Mononuclear cell (primary cell): ENCODE data around the gene CAPG. TPM values are rescaled to one million over a fixed set of nuclear protein-coding genes. Genes with fewer than 3 reads are reported as not detected.
"Not testable (repeated sequence)": the region's sequence is repeated elsewhere in the genome, so short reads cannot be mapped to it uniquely, and the experiment has no call there.

Experiments
- H3K27me3 ChIP-seq: 2 replicates; pipeline ENCODE4 v1.6.0; 2011; ENCODE audit warnings: low read length, control low read depth; ENCODE audit not compliant: insufficient read depth
- H3K4me1 ChIP-seq: 2 replicates; pipeline ENCODE4 v1.5.1; 2011; ENCODE audit warnings: mild to moderate bottlenecking, low read length, control low read depth; ENCODE audit not compliant: insufficient read depth
- H3K4me3 ChIP-seq: 2 replicates; pipeline ENCODE4 v1.5.1; 2011; ENCODE audit warnings: mild to moderate bottlenecking, low read length, moderate library complexity
- H3K9me3 ChIP-seq: 2 replicates; pipeline ENCODE4 v1.5.1; 2011; ENCODE audit warnings: low read depth, mild to moderate bottlenecking, control low read depth, low read length
- total RNA-seq: library from RNA; depleted of rRNA; stranded (reverse); fragments of >200 nt; gene quantifications from one replicate; pipeline ENCODE4 v1.2.3, GENCODE V29; 2012

The CAPG gene
- total RNA-seq, 1 donor: 107 TPM

DNA sequence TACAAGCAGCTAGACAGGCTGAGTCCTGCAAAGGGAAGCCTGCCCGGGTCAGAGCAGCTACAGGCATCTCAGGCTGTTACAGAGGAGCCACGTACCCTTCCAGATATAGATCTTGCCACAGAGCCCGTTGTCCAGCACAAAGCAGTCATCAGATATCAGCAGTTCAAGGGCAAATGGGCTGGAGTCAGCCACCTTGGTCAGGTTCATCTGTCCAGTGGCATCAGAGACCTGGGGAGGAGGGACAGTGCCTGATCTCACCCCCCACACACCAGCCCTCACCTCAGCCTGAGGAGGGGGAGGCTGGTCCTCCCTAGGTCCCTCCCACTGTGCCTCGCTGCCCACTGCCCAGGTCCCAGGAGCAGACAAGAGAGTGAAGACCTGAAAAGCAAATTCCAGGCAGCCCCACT lies 12.2 kb downstream of the CAPG start:
- H3K4me1 ChIP-seq: peaks cover 14% of the 10 kb centered on the region
- no peaks in the 10 kb centered on the region for H3K27me3 ChIP-seq
- H3K9me3 ChIP-seq: no peaks in the 10 kb centered on the region
- H3K4me3 ChIP-seq: no peak overlapping the region

DNA sequence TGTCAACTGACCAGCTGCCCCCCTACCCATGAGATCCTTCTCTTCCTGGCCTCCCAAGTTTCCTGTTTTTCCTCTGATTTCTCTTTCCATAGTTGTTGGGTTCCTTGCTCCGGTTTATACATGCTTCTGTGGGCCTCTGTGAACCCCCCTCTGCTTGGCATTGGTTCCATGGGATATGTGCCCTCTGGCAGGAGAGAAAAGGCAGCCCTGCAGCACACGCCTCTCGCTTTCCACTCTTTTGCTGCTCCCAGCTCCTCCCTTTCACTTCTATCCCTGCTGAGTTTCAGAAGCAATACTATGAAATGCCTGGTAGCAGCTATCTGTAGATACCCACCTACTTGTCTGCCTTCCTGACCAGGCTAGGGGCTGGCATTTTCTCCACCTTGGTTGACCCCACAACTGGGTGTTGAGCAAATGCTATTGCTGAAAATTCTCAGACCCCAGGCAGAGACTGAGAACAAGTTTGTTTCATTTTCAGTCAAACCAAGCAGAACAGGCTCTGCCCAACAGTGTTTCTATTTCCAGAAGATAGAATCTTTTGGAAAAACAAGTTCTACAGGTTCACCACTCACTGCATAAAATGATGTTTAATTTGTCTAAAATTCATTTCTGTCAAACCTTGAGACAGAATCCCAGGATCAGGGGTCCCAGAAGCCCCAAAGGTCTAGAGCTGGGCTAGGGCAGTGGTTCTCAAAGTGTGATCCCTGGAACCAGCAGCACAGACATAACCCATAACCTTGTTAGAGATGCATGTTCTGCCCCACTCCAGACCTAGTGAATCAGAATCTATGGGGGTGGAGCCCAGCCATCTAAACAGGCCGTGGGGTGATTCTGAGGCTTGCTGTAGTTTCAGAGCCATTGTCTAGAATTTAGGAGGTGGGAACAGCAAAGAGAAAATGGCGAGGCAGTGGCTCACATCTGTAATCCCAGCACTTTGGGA lies 13.4 kb downstream of the CAPG start:
- H3K4me3 ChIP-seq: no peak overlapping the region
- no peaks in the 10 kb centered on the region for H3K27me3 ChIP-seq
- H3K4me1 ChIP-seq: peaks cover 14% of the 10 kb centered on the region
- no peaks in the 10 kb centered on the region for H3K9me3 ChIP-seq

DNA sequence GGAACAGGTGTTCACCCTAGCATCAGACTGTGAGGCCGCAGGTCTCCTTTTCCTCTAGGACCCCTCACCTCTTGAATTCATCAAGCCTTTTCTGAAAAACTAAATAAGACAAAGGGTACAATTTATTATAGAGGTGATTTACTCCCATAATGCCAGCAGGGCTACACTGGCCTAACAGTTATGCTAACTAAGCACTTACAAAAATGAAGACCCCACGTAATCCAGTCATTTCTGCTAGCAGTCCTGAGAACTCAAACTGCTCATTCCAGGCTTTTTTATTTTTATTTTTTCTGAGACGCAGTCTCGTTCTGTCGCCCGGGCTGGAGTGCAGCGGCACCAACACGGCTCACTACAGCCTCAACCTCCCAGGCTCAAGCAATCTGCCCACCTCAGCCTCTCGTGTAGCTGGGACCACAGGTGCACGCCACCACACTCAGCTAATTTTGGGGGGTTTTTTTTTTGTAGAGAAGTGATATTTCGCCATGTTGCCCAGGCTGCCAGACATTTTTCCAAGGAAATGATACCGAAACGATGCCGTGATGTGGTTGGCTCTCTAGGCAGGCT lies 14.2 kb downstream of the CAPG start:
- Histone ChIP-seq H3K4me1 (peaks cover 17% of the 10 kb centered on the region), H3K9me3 (no peaks in the 10 kb centered on the region), H3K4me3 (no peak overlapping the region), H3K27me3 (no peaks in the 10 kb centered on the region)

DNA sequence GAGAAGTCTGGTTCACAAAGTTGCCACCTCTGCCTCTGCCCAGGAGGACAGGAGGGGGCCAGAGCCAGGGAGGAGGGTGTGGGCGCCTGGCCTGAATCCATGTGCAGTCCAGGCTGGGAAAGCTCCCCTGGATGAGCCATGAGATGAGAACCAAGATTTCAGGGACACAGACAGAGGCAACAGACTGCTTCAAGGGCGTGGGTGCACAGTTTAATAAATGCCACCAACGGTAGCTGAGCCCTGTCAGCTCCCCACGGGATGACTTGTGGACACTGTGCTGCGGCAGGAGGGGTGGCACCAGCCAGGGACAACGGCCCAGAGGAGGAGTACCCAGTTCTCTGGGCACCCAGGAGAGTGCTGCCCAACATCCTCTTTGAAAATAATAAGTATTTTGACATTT lies 15.2 kb downstream of the CAPG start:
- Histone ChIP-seq H3K9me3 (no peaks in the 10 kb centered on the region), H3K4me3 (no peak overlapping the region), H3K4me1 (peaks cover 17% of the 10 kb centered on the region), H3K27me3 (no peaks in the 10 kb centered on the region)

DNA sequence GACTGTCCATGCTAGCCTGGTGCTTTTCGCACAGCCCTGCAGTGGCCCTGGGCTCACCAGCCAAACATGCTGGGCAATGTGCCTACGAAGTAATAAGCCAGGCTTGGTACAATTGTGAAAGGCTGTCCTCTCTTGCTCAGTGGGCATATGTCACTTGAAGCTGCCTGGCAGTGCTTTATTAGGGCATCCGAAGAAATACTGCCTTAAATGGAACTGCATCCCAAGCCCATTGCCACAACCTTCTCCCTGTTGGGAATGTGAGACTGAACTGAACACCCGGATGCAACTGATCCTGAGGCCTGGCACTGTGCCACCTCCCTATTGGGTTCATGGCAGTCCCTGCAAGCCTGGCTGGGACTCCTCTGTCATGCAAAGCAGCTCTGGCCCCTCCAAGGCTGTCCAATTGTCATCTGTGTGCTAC lies 15.9 kb downstream of the CAPG start:
- no peaks in the 10 kb centered on the region for H3K9me3 ChIP-seq
- no peaks in the 10 kb centered on the region for H3K27me3 ChIP-seq
- peaks cover 17% of the 10 kb centered on the region for H3K4me1 ChIP-seq
- no peak overlapping the region for H3K4me3 ChIP-seq

- Histone ChIP-seq H3K9me3 (no peaks in the 10 kb centered on the region), H3K27me3 (no peaks in the 10 kb centered on the region), H3K4me1 (peaks cover 17% of the 10 kb centered on the region), H3K4me3 (no peak overlapping the region)
These were observed 16.3 kb downstream of the CAPG start for GRCh38 chr2:85393836-85394235.

- H3K27me3 ChIP-seq: no peaks in the 10 kb centered on the region
- H3K4me1 ChIP-seq: peaks cover 17% of the 10 kb centered on the region
- no peaks in the 10 kb centered on the region for H3K9me3 ChIP-seq
- H3K4me3 ChIP-seq: no peak overlapping the region
These were observed 19.1 kb downstream of the CAPG start for GRCh38 chr2:85390941-85391669.

DNA sequence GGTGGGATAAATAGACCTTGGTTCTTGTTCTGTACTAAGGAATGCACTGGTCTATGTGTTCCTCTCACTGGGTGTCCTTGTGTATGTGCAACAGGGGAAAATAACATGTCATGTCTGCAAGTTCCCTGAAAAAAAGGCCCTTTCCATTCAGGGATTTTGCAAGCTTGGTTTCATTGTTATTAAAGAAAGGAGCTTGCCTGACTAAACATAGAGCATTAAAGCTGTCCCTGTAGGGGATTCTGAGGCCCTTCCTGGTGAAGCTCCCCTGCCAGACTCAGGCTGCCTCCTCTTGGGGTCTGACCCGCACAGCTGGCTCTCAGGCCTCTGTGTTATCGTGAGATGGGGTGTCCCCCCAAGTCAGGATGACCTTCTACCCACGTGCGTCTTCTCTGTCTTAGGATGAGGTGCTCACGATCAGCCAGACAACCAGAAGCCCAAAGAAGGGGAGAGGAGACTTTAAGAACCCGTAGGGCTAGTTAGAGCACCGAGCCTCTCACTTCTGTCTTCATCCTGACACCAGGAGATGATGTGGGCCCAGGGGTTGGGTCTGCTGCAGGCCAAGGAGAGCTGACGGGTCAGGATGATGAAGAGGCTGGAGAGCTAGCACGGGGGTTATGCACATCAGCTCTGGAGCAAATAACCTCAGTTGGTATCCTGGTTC lies 21.2 kb downstream of the CAPG start:
- no peaks in the 10 kb centered on the region for H3K27me3 ChIP-seq
- peaks cover 17% of the 10 kb centered on the region for H3K4me1 ChIP-seq
- no peaks in the 10 kb centered on the region for H3K9me3 ChIP-seq
- H3K4me3 ChIP-seq: no peak overlapping the region

DNA sequence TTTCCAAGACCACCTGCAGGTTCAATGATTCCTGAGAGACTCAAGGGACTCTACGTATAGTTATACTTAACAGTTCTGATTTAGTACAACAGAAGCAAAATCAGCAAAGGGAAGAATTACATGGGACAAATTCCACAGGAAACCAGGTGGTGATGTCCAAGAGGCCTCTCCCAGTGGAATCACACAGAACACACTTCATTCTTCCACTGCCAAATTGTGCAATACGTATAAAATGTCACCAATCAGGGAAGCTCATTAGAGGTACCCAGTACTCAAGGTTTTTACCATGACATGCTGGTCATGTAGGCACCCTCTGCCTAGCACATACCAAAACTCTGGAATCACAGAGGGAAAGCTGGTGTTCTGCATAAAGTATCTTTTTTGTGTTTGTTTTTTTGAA lies 22.4 kb downstream of the CAPG start:
- Histone ChIP-seq H3K4me1 (peaks cover 12% of the 10 kb centered on the region), H3K9me3 (no peaks in the 10 kb centered on the region), H3K27me3 (no peaks in the 10 kb centered on the region), H3K4me3 (no peak overlapping the region)

- Histone ChIP-seq H3K9me3 (no peaks in the 10 kb centered on the region), H3K27me3 (no peaks in the 10 kb centered on the region), H3K4me3 (no peak overlapping the region), H3K4me1 (no peaks in the 10 kb centered on the region)
These were observed 24.4 kb downstream of the CAPG start for GRCh38 chr2:85385746-85386145.

GRCh38 chr2:85383850-85384249 lies 26.3 kb downstream of the CAPG start:
- Histone ChIP-seq H3K9me3 (peaks cover 6% of the 10 kb centered on the region), H3K4me3 (no peak overlapping the region), H3K27me3 (no peaks in the 10 kb centered on the region), H3K4me1 (no peaks in the 10 kb centered on the region)

DNA sequence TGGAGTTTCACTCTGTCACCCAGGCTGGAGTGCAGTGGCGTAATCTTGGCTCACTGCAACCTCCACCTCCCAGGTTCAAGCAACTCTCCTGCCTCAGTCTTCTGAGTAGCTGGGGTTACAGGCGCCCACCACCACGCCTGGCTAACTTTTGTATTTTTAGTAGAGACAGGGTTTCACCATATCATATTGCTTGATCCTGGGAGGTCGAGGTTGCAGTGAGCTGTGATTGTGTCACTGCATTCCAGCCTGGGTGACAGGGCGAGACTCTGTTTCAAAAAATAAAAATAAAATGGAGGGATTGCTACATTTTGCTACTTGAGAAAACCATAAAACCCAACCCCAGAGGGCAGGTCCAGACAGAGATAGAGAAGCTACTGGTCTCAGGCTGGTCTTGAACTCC lies 27.0 kb downstream of the CAPG start:
- not testable (repeated sequence) for H3K4me1 ChIP-seq, H3K4me3 ChIP-seq, H3K9me3 ChIP-seq, H3K27me3 ChIP-seq

DNA sequence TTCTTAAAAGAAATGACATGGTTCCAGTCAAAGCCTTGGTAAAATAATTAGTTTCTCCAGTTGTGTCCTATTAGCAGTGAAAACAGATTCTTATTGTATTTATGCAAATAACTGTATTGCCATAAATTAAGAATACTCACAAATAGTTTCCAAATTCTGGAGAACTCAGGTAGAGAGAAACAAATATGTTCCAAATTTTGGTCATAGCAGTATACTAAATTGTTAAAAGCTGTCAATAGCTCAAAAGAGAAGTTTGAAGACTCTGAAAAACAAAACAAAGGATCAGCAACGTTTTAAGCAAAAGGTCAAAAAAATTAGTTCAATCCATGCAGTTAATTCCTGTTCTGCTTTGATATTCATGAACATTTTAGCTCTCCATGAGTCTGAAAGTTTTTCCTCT lies 30.1 kb downstream of the CAPG start:
- H3K4me3 ChIP-seq: no peak overlapping the region
- no peaks in the 10 kb centered on the region for H3K27me3 ChIP-seq
- peaks cover 6% of the 10 kb centered on the region for H3K9me3 ChIP-seq
- no peaks in the 10 kb centered on the region for H3K4me1 ChIP-seq

GRCh38 chr2:85378257-85378656 lies 31.9 kb downstream of the CAPG start:
- no peak overlapping the region for H3K4me3 ChIP-seq
- H3K27me3 ChIP-seq: no peaks in the 10 kb centered on the region
- H3K4me1 ChIP-seq: no peaks in the 10 kb centered on the region
- peaks cover 6% of the 10 kb centered on the region for H3K9me3 ChIP-seq

DNA sequence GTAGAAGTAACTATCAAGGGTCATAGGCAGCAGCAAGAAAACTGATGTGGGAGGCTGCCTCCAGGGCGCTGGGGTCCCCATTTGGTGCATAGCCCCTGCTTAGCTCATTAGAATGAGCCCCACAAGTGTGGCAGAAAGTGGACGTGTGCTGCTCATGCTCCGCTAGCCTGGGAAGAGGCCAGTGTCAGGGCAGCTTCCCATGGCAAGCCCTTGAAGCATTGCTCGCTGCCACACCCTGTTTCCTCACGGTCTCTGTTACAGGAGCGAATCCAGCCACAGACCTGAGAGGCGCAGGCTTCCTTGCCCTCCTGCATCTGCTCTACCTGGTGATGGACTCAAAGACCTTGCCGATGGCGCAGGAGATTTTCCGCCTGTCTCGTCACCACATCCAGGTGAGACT lies 33.1 kb downstream of the CAPG start:
- H3K4me3 ChIP-seq: no peak overlapping the region
- no peaks in the 10 kb centered on the region for H3K4me1 ChIP-seq
- peaks cover 6% of the 10 kb centered on the region for H3K9me3 ChIP-seq
- no peaks in the 10 kb centered on the region for H3K27me3 ChIP-seq
